ENCODE measurements around the gene TECPR2.

GRCh38 chr14:102342238-102342637 is 20.5 kb upstream of the TECPR2 start:
- TF ChIP-seq, protein P1, sequence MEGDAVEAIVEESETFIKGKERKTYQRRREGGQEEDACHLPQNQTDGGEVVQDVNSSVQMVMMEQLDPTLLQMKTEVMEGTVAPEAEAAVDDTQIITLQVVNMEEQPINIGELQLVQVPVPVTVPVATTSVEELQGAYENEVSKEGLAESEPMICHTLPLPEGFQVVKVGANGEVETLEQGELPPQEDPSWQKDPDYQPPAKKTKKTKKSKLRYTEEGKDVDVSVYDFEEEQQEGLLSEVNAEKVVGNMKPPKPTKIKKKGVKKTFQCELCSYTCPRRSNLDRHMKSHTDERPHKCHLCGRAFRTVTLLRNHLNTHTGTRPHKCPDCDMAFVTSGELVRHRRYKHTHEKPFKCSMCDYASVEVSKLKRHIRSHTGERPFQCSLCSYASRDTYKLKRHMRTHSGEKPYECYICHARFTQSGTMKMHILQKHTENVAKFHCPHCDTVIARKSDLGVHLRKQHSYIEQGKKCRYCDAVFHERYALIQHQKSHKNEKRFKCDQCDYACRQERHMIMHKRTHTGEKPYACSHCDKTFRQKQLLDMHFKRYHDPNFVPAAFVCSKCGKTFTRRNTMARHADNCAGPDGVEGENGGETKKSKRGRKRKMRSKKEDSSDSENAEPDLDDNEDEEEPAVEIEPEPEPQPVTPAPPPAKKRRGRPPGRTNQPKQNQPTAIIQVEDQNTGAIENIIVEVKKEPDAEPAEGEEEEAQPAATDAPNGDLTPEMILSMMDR (optimal IDR thresholded peaks at IDR 0.05 in 1 of 3, IDR thresholded peaks at IDR 0.05 in 1 of 3, conservative IDR thresholded peaks at IDR 0.05 in 1 of 3; ENCODE audit: extremely low read depth in 1 of 3, insufficient read depth in 2 of 3, low read length in 3 of 3) = no peak
- TF ChIP-seq EZH2 (IDR thresholded peaks at IDR 0.05; ENCODE audit: low read length) = no peak
